ENCODE data around the gene EIF5A. TPM values are rescaled to one million over a fixed set of nuclear protein-coding genes. Genes with fewer than 3 reads are reported as not detected.

Gene EIF5A
- total and polyA plus RNA-seq, 9 of the 15 experiments (the other 6 are each of a cell fraction or from before 2014, with no cell fraction given): 22.9 to 1,163 (median 772) TPM

DNA sequence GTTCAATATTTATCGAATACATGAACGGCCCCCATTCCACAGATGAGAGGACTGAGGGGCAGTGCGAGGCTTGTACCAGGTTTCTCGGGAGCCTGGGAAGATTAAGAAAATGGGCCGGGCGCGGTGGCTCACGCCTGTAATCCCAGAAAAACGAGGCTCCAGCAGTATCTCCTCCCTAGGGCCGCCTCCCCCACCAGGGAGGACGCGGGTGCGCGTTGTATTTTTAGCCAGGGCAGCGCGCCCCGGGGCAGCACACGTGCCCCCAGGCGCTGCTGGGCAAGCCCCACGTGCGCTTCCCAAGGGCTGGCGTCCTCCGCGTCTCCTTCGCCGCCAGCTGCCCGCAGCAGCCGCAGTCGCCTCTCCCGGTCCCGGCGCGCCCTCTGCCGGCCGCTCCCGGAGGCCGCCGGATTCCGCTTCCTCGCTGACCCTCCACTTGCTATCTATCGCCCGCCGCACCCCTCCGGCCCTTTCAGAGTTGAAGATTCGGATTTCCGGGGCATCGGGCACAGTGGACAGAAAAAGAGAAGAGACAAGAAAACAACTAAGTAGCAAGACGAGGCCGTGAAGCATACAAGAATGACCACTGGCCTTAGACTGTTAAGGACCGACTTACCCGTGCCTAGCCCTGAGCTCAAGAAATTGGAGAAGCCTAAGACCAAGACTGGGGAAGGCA is 11.1 kb upstream of the EIF5A start (continued):
- TF ChIP-seq HDAC1 (IDR thresholded peaks at IDR 0.05): peak in 1 of 2 experiments; percentile 52; a peak in 1 of 4 replicates
- peak; percentile 35; the same call in 1 of the 2 replicates for TF ChIP-seq GABPB1 (CRISPR knock-in tag; IDR thresholded peaks at IDR 0.05)
- TF ChIP-seq, protein P1, sequence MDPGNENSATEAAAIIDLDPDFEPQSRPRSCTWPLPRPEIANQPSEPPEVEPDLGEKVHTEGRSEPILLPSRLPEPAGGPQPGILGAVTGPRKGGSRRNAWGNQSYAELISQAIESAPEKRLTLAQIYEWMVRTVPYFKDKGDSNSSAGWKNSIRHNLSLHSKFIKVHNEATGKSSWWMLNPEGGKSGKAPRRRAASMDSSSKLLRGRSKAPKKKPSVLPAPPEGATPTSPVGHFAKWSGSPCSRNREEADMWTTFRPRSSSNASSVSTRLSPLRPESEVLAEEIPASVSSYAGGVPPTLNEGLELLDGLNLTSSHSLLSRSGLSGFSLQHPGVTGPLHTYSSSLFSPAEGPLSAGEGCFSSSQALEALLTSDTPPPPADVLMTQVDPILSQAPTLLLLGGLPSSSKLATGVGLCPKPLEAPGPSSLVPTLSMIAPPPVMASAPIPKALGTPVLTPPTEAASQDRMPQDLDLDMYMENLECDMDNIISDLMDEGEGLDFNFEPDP (CRISPR knock-in tag; IDR thresholded peaks at IDR 0.05): no peak
- TF ChIP-seq, protein P2, sequence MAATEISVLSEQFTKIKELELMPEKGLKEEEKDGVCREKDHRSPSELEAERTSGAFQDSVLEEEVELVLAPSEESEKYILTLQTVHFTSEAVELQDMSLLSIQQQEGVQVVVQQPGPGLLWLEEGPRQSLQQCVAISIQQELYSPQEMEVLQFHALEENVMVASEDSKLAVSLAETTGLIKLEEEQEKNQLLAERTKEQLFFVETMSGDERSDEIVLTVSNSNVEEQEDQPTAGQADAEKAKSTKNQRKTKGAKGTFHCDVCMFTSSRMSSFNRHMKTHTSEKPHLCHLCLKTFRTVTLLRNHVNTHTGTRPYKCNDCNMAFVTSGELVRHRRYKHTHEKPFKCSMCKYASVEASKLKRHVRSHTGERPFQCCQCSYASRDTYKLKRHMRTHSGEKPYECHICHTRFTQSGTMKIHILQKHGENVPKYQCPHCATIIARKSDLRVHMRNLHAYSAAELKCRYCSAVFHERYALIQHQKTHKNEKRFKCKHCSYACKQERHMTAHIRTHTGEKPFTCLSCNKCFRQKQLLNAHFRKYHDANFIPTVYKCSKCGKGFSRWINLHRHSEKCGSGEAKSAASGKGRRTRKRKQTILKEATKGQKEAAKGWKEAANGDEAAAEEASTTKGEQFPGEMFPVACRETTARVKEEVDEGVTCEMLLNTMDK (IDR thresholded peaks at IDR 0.05; ENCODE audit: borderline replicate concordance, insufficient read depth, low read depth, low read length, poor library complexity, severe bottlenecking): peak; percentile 19
- TF ChIP-seq, protein P3, sequence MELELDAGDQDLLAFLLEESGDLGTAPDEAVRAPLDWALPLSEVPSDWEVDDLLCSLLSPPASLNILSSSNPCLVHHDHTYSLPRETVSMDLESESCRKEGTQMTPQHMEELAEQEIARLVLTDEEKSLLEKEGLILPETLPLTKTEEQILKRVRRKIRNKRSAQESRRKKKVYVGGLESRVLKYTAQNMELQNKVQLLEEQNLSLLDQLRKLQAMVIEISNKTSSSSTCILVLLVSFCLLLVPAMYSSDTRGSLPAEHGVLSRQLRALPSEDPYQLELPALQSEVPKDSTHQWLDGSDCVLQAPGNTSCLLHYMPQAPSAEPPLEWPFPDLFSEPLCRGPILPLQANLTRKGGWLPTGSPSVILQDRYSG (tag; conservative IDR thresholded peaks at IDR 0.05; ENCODE audit: low read depth): no peak
- peak; percentile 42; the same call in 1 of the 2 replicates for TF ChIP-seq SMAD4 (CRISPR knock-in tag; conservative IDR thresholded peaks at IDR 0.05)
- TF ChIP-seq, protein P4, sequence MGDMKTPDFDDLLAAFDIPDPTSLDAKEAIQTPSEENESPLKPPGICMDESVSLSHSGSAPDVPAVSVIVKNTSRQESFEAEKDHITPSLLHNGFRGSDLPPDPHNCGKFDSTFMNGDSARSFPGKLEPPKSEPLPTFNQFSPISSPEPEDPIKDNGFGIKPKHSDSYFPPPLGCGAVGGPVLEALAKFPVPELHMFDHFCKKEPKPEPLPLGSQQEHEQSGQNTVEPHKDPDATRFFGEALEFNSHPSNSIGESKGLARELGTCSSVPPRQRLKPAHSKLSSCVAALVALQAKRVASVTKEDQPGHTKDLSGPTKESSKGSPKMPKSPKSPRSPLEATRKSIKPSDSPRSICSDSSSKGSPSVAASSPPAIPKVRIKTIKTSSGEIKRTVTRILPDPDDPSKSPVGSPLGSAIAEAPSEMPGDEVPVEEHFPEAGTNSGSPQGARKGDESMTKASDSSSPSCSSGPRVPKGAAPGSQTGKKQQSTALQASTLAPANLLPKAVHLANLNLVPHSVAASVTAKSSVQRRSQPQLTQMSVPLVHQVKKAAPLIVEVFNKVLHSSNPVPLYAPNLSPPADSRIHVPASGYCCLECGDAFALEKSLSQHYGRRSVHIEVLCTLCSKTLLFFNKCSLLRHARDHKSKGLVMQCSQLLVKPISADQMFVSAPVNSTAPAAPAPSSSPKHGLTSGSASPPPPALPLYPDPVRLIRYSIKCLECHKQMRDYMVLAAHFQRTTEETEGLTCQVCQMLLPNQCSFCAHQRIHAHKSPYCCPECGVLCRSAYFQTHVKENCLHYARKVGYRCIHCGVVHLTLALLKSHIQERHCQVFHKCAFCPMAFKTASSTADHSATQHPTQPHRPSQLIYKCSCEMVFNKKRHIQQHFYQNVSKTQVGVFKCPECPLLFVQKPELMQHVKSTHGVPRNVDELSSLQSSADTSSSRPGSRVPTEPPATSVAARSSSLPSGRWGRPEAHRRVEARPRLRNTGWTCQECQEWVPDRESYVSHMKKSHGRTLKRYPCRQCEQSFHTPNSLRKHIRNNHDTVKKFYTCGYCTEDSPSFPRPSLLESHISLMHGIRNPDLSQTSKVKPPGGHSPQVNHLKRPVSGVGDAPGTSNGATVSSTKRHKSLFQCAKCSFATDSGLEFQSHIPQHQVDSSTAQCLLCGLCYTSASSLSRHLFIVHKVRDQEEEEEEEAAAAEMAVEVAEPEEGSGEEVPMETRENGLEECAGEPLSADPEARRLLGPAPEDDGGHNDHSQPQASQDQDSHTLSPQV (IDR thresholded peaks at IDR 0.05): peak; percentile 82
- TF ChIP-seq NONO (IDR thresholded peaks at IDR 0.05; ENCODE audit: low read depth in 2 of 2, low read length in 1 of 2): 0 out of 4 replicates have a peak, but pooled peaks of 1 of the 2 experiments have one; percentile 32
